Panc1 (cell line): ENCODE measurements around the gene FAR2.

Experiments
- CTCF ChIP-seq: fragments of 450-650 bp; IDR thresholded peaks from 2 replicates; pipeline ENCODE4 v1.5.1; 2017; ENCODE audit warnings: mild to moderate bottlenecking
- POLR2AphosphoS5 ChIP-seq: IDR thresholded peaks from 2 replicates; pipeline ENCODE4 v1.6.1; 2012; ENCODE audit warnings: mild to moderate bottlenecking, low read depth, low read length, moderate library complexity
- SIN3A ChIP-seq: IDR thresholded peaks from 2 replicates; pipeline ENCODE4 v1.6.1; 2012; ENCODE audit warnings: low read depth, mild to moderate bottlenecking, low read length, moderate library complexity, borderline replicate concordance; ENCODE audit not compliant: insufficient read depth
- TCF7L2 ChIP-seq: IDR thresholded peaks from 2 replicates; pipeline ENCODE4 v1.6.1; 2011; ENCODE audit warnings: mild to moderate bottlenecking, low read depth, low read length, inconsistent platforms
- TF ChIP-seq, protein P1 (sequence below), 2 experiments: IDR thresholded peaks; 2 replicates each; pipeline ENCODE4 v1.6.1; 2011 to 2012; ENCODE audit warnings: low read depth in 2 of 2, control low read depth in 1 of 2, low read length in 1 of 2, mild to moderate bottlenecking in 1 of 2, moderate library complexity in 1 of 2; ENCODE audit not compliant: insufficient read depth in 1 of 2

DNA sequence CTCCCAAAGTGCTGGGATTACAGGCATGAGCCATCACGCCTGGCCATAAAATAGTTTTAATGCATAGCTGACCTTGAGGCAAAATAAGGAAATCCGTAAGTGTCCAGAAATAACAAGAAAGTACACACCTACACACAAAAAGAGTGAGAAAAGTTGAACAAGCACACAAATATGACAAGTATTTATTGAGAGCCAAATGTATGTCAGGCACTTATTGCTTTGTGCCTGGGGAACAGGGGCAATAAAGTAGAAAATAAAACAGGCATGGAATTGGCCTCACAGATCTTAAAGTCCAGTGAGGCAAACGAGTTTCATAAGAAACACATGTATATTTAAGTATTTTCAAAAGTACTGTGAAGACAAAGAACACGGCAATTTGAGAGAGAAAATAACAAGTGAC is 128.2 kb downstream of the FAR2 start:
- TF ChIP-seq CTCF, result no peak
- TF ChIP-seq, protein P1, sequence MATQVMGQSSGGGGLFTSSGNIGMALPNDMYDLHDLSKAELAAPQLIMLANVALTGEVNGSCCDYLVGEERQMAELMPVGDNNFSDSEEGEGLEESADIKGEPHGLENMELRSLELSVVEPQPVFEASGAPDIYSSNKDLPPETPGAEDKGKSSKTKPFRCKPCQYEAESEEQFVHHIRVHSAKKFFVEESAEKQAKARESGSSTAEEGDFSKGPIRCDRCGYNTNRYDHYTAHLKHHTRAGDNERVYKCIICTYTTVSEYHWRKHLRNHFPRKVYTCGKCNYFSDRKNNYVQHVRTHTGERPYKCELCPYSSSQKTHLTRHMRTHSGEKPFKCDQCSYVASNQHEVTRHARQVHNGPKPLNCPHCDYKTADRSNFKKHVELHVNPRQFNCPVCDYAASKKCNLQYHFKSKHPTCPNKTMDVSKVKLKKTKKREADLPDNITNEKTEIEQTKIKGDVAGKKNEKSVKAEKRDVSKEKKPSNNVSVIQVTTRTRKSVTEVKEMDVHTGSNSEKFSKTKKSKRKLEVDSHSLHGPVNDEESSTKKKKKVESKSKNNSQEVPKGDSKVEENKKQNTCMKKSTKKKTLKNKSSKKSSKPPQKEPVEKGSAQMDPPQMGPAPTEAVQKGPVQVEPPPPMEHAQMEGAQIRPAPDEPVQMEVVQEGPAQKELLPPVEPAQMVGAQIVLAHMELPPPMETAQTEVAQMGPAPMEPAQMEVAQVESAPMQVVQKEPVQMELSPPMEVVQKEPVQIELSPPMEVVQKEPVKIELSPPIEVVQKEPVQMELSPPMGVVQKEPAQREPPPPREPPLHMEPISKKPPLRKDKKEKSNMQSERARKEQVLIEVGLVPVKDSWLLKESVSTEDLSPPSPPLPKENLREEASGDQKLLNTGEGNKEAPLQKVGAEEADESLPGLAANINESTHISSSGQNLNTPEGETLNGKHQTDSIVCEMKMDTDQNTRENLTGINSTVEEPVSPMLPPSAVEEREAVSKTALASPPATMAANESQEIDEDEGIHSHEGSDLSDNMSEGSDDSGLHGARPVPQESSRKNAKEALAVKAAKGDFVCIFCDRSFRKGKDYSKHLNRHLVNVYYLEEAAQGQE (IDR thresholded peaks at IDR 0.05; ENCODE audit: insufficient read depth in 1 of 2, low read depth in 2 of 2, low read length in 1 of 2), result no peak
- TF ChIP-seq POLR2AphosphoS5, result no peak
- no peak for TF ChIP-seq TCF7L2
- no peak for TF ChIP-seq SIN3A
